Measurements from ENCODE around the gene SPAG16.

GRCh38 chr2:213566846-213567245 lies 282.6 kb downstream of the SPAG16 start:
- no peak for TF ChIP-seq EZH2 (conservative IDR thresholded peaks at IDR 0.05; ENCODE audit: low read depth, low read length)
- TF ChIP-seq ATF2 (CRISPR knock-in tag; IDR thresholded peaks at IDR 0.05) = no peak
- no peak for TF ChIP-seq CTCF (CRISPR knock-in tag; IDR thresholded peaks at IDR 0.05)
- no peak for TF ChIP-seq POLR2AphosphoS5 (IDR thresholded peaks at IDR 0.05; ENCODE audit: low read depth, low read length)
- TF ChIP-seq KLF16 (CRISPR knock-in tag; IDR thresholded peaks at IDR 0.05) = no peak
- no peak for TF ChIP-seq POLR2A (IDR thresholded peaks at IDR 0.05; ENCODE audit: insufficient read depth in 1 of 2, low read depth in 2 of 2, low read length in 2 of 2)
- TF ChIP-seq ZNF296 (CRISPR knock-in tag; conservative IDR thresholded peaks at IDR 0.05) = no peak
- no peak for TF ChIP-seq NFAT5 (CRISPR knock-in tag; IDR thresholded peaks at IDR 0.05)
- TF ChIP-seq RFXANK (CRISPR knock-in tag; IDR thresholded peaks at IDR 0.05) = no peak
- TF ChIP-seq SMAD1 (CRISPR knock-in tag; IDR thresholded peaks at IDR 0.05; ENCODE audit: borderline replicate concordance, low read depth) = no peak
- TF ChIP-seq YY1 (IDR thresholded peaks at IDR 0.05; ENCODE audit: insufficient read depth, insufficient replicate concordance, low read depth, low read length) = no peak
- no peak for TF ChIP-seq ZNF18 (CRISPR knock-in tag; IDR thresholded peaks at IDR 0.05; ENCODE audit: insufficient replicate concordance)
